OCI-LY3 (cell line): Measurements from ENCODE around the gene ITGB1.

Experiments used
- H2AFZ ChIP-seq: fragments of 200-600, 300-600 bp; shearing (Covaris generic); 2 replicates; pipeline ENCODE4 v1.6.0; 2014; ENCODE audit warnings: antibody characterized with exemption, low read depth, low read length
- H3K27ac ChIP-seq: fragments of 200-600, 300-600 bp; sonication (generic); 2 replicates; pipeline ENCODE4 v1.5.1; 2014; ENCODE audit warnings: mild to moderate bottlenecking, low read length, moderate library complexity, mixed read lengths
- H3K27me3 ChIP-seq: fragments of 200-600, 300-600 bp; sonication (generic); 2 replicates; pipeline ENCODE4 v1.6.1; 2014; ENCODE audit warnings: low read depth, low read length, mixed read lengths
- H3K36me3 ChIP-seq: fragments of 200-600, 300-600 bp; sonication (generic); replicated peaks from 2 replicates; pipeline ENCODE3; 2014; ENCODE audit warnings: low read depth, low read length, mixed read lengths
- H3K4me1 ChIP-seq: fragments of 300-600, 200-600 bp; sonication (generic); 2 replicates; pipeline ENCODE4 v1.6.1; 2014; ENCODE audit warnings: low read length, mixed read lengths
- H3K4me2 ChIP-seq: fragments of 200-600, 300-600 bp; sonication (generic); 2 replicates; pipeline ENCODE4 v1.6.1; 2014; ENCODE audit warnings: low read length, mixed read lengths
- H3K4me3 ChIP-seq: fragments of 300-600, 200-600 bp; sonication (generic); 2 replicates; pipeline ENCODE4 v1.5.1; 2014; ENCODE audit warnings: antibody characterized with exemption, mild to moderate bottlenecking, low read length, moderate library complexity
- H3K79me2 ChIP-seq: fragments of 300-600, 200-600 bp; shearing (Covaris generic); 2 replicates; pipeline ENCODE4 v1.6.1; 2014; ENCODE audit warnings: mild to moderate bottlenecking, low read length, mixed read lengths
- H3K9ac ChIP-seq: fragments of 300-600, 200-600 bp; shearing (Covaris generic); 2 replicates; pipeline ENCODE4 v1.6.0; 2014; ENCODE audit warnings: mild to moderate bottlenecking, low read length, moderate library complexity
- H3K9me3 ChIP-seq: fragments of 200-600, 300-600 bp; shearing (Covaris generic); 2 replicates; pipeline ENCODE4 v1.6.1; 2014; ENCODE audit warnings: low read length, mixed read lengths; ENCODE audit not compliant: insufficient read depth
- H4K20me1 ChIP-seq: fragments of 200-600, 300-600 bp; sonication (generic); 2 replicates; pipeline ENCODE4 v1.6.1; 2016; ENCODE audit warnings: low read length, mixed read lengths; ENCODE audit not compliant: insufficient read depth
- EZH2phosphoT487 ChIP-seq: fragments of 200-600 bp; shearing (Covaris generic); IDR thresholded peaks from 2 replicates; pipeline ENCODE4 v1.6.1; 2018; ENCODE audit warnings: antibody characterized with exemption, mixed run types, low read depth
- TF ChIP-seq, protein P1 (sequence below): fragments of 200-600, 300-600 bp; sonication (generic); IDR thresholded peaks from 2 replicates; pipeline ENCODE4 v1.5.1; 2014; ENCODE audit warnings: antibody characterized with exemption, low read length, low read depth

ITGB1 gene

DNA sequence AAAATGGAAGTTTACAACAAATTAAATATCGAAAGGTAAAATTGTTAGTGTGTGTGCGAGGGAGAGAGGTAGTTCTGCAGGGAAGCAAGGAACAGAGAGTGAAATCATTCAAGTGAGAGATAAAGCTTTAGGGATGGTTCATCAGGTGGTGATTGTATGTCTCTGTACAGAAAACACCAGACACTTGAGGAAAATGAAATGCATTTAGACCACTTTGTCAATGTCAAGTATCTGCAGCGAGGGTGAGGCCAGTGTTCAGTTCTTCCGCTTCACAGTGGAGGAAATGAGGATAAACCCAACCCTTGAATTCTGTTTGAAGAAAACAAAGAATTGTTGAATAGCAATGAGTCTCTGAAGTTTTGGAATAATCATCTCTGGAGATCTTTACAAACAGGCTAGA is 14.4 kb upstream of the ITGB1 start:
- no peak overlapping the region for H3K4me3 ChIP-seq
- no peaks in the 10 kb centered on the region for H3K79me2 ChIP-seq
- TF ChIP-seq, protein P1, sequence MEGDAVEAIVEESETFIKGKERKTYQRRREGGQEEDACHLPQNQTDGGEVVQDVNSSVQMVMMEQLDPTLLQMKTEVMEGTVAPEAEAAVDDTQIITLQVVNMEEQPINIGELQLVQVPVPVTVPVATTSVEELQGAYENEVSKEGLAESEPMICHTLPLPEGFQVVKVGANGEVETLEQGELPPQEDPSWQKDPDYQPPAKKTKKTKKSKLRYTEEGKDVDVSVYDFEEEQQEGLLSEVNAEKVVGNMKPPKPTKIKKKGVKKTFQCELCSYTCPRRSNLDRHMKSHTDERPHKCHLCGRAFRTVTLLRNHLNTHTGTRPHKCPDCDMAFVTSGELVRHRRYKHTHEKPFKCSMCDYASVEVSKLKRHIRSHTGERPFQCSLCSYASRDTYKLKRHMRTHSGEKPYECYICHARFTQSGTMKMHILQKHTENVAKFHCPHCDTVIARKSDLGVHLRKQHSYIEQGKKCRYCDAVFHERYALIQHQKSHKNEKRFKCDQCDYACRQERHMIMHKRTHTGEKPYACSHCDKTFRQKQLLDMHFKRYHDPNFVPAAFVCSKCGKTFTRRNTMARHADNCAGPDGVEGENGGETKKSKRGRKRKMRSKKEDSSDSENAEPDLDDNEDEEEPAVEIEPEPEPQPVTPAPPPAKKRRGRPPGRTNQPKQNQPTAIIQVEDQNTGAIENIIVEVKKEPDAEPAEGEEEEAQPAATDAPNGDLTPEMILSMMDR = no peak
- no peak for TF ChIP-seq EZH2phosphoT487
- H3K36me3 ChIP-seq = no peaks in the 10 kb centered on the region
- no peaks in the 10 kb centered on the region for H4K20me1 ChIP-seq
- no peak overlapping the region for H3K27ac ChIP-seq
- H3K9me3 ChIP-seq = no peaks in the 10 kb centered on the region
- H3K27me3 ChIP-seq = peaks cover 38% of the 10 kb centered on the region
- no peak overlapping the region for H3K9ac ChIP-seq
- H3K4me2 ChIP-seq = no peak overlapping the region
- H3K4me1 ChIP-seq = peaks cover 25% of the 10 kb centered on the region
- no peak overlapping the region for H2AFZ ChIP-seq

DNA sequence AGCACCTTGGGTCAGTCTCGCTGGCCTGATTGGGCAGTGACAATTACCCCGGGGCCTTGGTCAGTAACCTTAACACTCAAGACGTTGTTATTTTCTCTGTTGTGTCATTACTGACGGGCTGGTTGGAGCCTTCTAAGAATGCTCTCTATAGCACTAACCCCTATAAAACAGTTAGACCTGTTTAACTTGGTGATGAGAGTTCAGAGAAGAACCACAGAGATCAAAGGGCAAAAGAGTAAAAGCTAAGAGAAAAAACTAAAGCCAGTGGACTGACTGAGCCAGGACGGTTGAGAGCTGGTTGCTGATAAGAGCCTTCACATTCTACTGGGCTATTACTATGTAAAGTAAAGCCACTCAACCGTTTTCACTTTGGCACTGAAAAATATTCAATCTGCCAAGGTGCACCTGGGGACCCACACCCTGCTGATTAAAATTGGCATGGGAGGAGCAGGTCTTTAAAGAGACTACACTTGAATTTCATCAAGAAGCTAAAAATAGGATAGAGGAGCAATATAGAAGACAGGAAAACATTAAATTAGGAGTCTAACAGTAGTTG is 13.6 kb upstream of the ITGB1 start:
- H3K4me3 ChIP-seq = no peak overlapping the region
- H3K36me3 ChIP-seq = no peaks in the 10 kb centered on the region
- H3K9me3 ChIP-seq = no peaks in the 10 kb centered on the region
- no peaks in the 10 kb centered on the region for H4K20me1 ChIP-seq
- no peak overlapping the region for H2AFZ ChIP-seq
- H3K4me2 ChIP-seq = no peak overlapping the region
- H3K9ac ChIP-seq = no peak overlapping the region
- H3K27me3 ChIP-seq = peaks cover 34% of the 10 kb centered on the region
- H3K79me2 ChIP-seq = no peaks in the 10 kb centered on the region
- peaks cover 25% of the 10 kb centered on the region for H3K4me1 ChIP-seq
- H3K27ac ChIP-seq = no peak overlapping the region
- TF ChIP-seq EZH2phosphoT487 = no peak
- TF ChIP-seq, protein P1 = no peak

DNA sequence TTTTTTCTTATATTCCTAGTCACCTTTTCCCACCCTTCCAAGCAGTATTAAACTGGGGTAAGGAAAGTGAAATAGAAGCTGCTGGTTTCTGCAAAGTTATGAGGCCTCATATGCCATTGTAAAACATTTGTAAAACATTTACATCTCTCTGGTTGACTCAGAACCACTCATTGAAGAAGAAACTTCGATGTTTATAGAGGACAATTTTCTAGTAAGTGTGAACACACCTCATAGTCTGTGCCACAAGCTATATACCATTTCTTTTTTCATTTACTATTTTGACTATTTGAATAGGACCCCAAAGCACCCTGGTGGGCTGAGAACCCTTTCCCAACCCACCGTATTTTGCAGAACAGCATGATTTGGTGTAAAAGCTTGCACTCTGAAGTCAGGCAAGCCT is 12.9 kb upstream of the ITGB1 start:
- Histone ChIP-seq H3K9me3 (no peaks in the 10 kb centered on the region), H3K9ac (no peak overlapping the region), H3K4me1 (peaks cover 25% of the 10 kb centered on the region), H3K27ac (no peak overlapping the region), H3K4me3 (no peak overlapping the region), H3K79me2 (no peaks in the 10 kb centered on the region), H3K27me3 (peaks cover 30% of the 10 kb centered on the region), H4K20me1 (no peaks in the 10 kb centered on the region), H3K4me2 (no peak overlapping the region), H3K36me3 (no peaks in the 10 kb centered on the region), H2AFZ (no peak overlapping the region)
- TF ChIP-seq EZH2phosphoT487 = no peak
- TF ChIP-seq, protein P1 = no peak

DNA sequence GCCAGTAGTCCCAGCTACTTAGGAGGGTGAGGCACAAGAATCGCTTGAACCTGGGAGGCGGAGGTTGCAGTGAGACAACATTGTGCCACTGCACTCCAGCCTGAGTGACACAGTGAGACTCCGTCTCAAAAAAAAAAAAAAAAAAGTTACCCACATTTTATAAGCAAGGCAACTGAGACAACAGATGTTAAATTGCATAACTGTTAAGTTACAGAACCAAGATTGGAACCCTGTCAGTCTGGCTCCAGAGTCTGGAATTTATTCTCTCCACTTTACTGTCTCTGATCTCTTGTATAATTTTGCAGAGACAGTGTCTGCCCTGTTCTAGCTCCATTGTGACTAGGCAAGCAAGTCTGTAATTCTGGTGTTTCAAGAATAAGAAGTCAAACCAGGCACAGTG is 6.2 kb upstream of the ITGB1 start:
- H3K9me3 ChIP-seq = no peaks in the 10 kb centered on the region
- H3K36me3 ChIP-seq = no peaks in the 10 kb centered on the region
- H3K9ac ChIP-seq = no peak overlapping the region
- H3K27ac ChIP-seq = no peak overlapping the region
- H3K4me1 ChIP-seq = peaks cover 22% of the 10 kb centered on the region
- H3K27me3 ChIP-seq = peaks cover 29% of the 10 kb centered on the region
- H3K79me2 ChIP-seq = no peaks in the 10 kb centered on the region
- TF ChIP-seq EZH2phosphoT487 = no peak
- TF ChIP-seq, protein P1 = no peak
- H2AFZ ChIP-seq = no peak overlapping the region
- H4K20me1 ChIP-seq = peaks cover 4% of the 10 kb centered on the region; the same call in 1 of the 2 replicates
- H3K4me2 ChIP-seq = no peak overlapping the region
- no peak overlapping the region for H3K4me3 ChIP-seq
